Spleen (tissue), 11 donors: ENCODE measurements around the gene DPYSL5. TPM values are rescaled to one million over a fixed set of nuclear protein-coding genes. Genes with fewer than 3 reads are reported as not detected.

Experiments used
- DNase-seq: peaks from one replicate; pipeline ENCODE4 v3.0.0-alpha.2; 2020
- H3K27ac ChIP-seq, 8 donors: fragments of 200-600 bp; sonication (generic) in 7 of 8; 1 replicate in 4 of 8; 2 replicates in 4 of 8; pipeline versions ENCODE4 v1.5.0 to v1.8.0; 2016 to 2021; ENCODE audit warnings: inconsistent platforms in 4 of 8, mild to moderate bottlenecking in 4 of 8, moderate library complexity in 1 of 8
- H3K27me3 ChIP-seq, 7 donors: fragments of 200-600 bp; sonication (generic) in 6 of 7; replicated peaks in 1 of 7; 1 replicate in 4 of 7; 2 replicates in 3 of 7; pipeline versions ENCODE4 v1.5.0 to v1.8.0; 2016 to 2021; ENCODE audit warnings: inconsistent platforms in 3 of 7, mild to moderate bottlenecking in 1 of 7
- H3K36me3 ChIP-seq, 6 donors: fragments of 200-600 bp; sonication (generic) in 5 of 6; 1 replicate in 4 of 6; 2 replicates in 2 of 6; pipeline versions ENCODE4 v1.5.0 to v1.8.0; 2016 to 2021; ENCODE audit warnings: inconsistent platforms in 2 of 6
- H3K4me1 ChIP-seq, 6 donors: fragments of 200-600 bp; sonication (generic) in 5 of 6; 1 replicate in 3 of 6; 2 replicates in 3 of 6; pipeline versions ENCODE4 v1.5.0 to v1.8.0; 2016 to 2021; ENCODE audit warnings: inconsistent platforms in 3 of 6
- H3K4me3 ChIP-seq, 8 donors: fragments of 200-600 bp; sonication (generic) in 7 of 8; 1 replicate in 4 of 8; 2 replicates in 4 of 8; pipeline versions ENCODE4 v1.5.0 to v1.8.0; 2016 to 2021; ENCODE audit warnings: inconsistent platforms in 4 of 8, mild to moderate bottlenecking in 4 of 8, moderate library complexity in 2 of 8
- H3K9me3 ChIP-seq, 8 donors: fragments of 200-600 bp; sonication (generic) in 7 of 8; 1 replicate in 4 of 8; 2 replicates in 4 of 8; pipeline versions ENCODE4 v1.5.0 to v1.8.0; 2016 to 2021; ENCODE audit warnings: inconsistent platforms in 4 of 8
- POLR2A ChIP-seq, 3 donors: fragments of 450-650 bp; IDR thresholded peaks; one replicate each; pipeline ENCODE4 v1.5.1; 2017; ENCODE audit warnings: antibody characterized with exemption in 3 of 3, mild to moderate bottlenecking in 1 of 3
- POLR2AphosphoS5 ChIP-seq, 3 donors: sonication (generic); formaldehyde crosslinking; IDR thresholded peaks; one replicate each; pipeline ENCODE4 v1.5.1; 2017; ENCODE audit warnings: antibody characterized with exemption in 3 of 3
- WGBS, 5 donors: extraction: QIAGEN DNeasy Blood & Tissue Kit in 3 of 5; methylation state at CpG; one replicate each; pipeline versions ENCODE4 v1.1.5 to v1.1.7; 2013 to 2018; 5-methylcytosine and 5-hydroxymethylcytosine counted together
- intact Hi-C: fragments of 100-400 bp; cut with DNase I; formaldehyde crosslinking; loops from one replicate; pipeline ENCODE4 v1.15.0; 2023; ENCODE audit warnings: low total_unique reads
- polyA plus RNA-seq, 3 donors: library from polyadenylated mRNA; stranded (reverse); fragments of 200-250 nt; gene quantifications; one replicate each; pipeline ENCODE4 v1.2.1, GENCODE V29; 2013
- total RNA-seq, 7 donors: library from RNA; depleted of rRNA in 3 of 7; stranded (reverse); fragments of >200 nt in 3 of 7; fragmentation: NEBNext Ultra II Directional in 4 of 7; extraction: Animal tissue kit (Norgen Biotek cat#: 25700) in 4 of 7; gene quantifications; one replicate each; pipeline versions ENCODE4 v1.1.0 to v1.2.1, GENCODE V29; 2016 to 2021
- TF ChIP-seq, protein P1 (sequence below), 11 experiments: fragments of 200-600 bp in 7 of 11; fragments of 450-650 bp in 4 of 11; sonication (generic) in 4 of 11; IDR thresholded peaks in 8 of 11; conservative IDR thresholded peaks in 3 of 11; 1 replicate in 7 of 11; 2 replicates in 4 of 11; pipeline versions ENCODE4 v1.4.0 to v1.8.0; 2016 to 2021; ENCODE audit warnings: antibody characterized with exemption in 11 of 11, inconsistent platforms in 4 of 11, mild to moderate bottlenecking in 1 of 11
- donor health status: healthy with polysubstance abuse.
- donor health status: DM: no; HTN: no; CAD: no; lungs with moderate emphysema.
- donor health status: DM: no; HTN: no; CAD: no.
- donor health status: Bipolar disorder and iron deficiency.
- donor health status: healthy.
- donor health status: DM: no; HTN: no; CAD: no.
- donor health status: DM: yes; HTN: yes; CAD: no.

Gene DPYSL5
- total and polyA plus RNA-seq, 10 donors, result 0.02 to 0.07 (median 0.02) TPM; not detected in 7

DNA sequence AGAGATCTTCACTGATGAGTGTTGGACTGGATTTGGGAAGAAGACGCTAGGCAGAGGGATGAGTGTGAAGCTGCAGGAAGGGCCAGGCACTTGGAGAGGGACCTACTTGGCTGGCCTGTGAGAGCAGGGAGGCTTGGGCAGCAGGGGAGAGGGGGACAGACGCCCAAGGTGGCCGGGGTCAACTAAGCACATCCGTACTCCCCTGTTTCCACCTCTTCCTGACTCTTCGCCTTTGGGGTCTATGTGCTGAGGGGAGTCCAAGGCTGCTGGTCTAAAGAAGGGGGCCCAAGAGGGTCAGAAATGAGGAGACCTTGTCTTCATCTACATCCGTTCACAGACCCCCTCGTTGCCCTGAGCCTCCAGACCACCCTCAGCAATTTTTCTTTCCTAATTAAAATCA lies 16.7 kb downstream of the DPYSL5 start:
- no peak overlapping the region for H3K4me3 ChIP-seq
- no peak overlapping the region for H3K27ac ChIP-seq
- no peaks in the 10 kb centered on the region for H3K9me3 ChIP-seq
- intact Hi-C loops, result no loop called here
- H3K4me1 ChIP-seq, result no peaks in the 10 kb centered on the region
- TF ChIP-seq POLR2A (IDR thresholded peaks at IDR 0.05) (no peak), POLR2AphosphoS5 (IDR thresholded peaks at IDR 0.05) (no peak)
- TF ChIP-seq, protein P1, sequence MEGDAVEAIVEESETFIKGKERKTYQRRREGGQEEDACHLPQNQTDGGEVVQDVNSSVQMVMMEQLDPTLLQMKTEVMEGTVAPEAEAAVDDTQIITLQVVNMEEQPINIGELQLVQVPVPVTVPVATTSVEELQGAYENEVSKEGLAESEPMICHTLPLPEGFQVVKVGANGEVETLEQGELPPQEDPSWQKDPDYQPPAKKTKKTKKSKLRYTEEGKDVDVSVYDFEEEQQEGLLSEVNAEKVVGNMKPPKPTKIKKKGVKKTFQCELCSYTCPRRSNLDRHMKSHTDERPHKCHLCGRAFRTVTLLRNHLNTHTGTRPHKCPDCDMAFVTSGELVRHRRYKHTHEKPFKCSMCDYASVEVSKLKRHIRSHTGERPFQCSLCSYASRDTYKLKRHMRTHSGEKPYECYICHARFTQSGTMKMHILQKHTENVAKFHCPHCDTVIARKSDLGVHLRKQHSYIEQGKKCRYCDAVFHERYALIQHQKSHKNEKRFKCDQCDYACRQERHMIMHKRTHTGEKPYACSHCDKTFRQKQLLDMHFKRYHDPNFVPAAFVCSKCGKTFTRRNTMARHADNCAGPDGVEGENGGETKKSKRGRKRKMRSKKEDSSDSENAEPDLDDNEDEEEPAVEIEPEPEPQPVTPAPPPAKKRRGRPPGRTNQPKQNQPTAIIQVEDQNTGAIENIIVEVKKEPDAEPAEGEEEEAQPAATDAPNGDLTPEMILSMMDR (IDR thresholded peaks at IDR 0.05 in 8 of 11, conservative IDR thresholded peaks at IDR 0.05 in 3 of 11), result no peak
- 79 to 88% (median 83%) methylated on average over 7 of the region's 7 CpGs for WGBS, 5 donors
- DNase-seq, result no peak
- H3K27me3 ChIP-seq, result peaks cover 0 to 27% (median 0%) of the 10 kb centered on the region in 7 donors
- no peaks in the 10 kb centered on the region for H3K36me3 ChIP-seq

DNA sequence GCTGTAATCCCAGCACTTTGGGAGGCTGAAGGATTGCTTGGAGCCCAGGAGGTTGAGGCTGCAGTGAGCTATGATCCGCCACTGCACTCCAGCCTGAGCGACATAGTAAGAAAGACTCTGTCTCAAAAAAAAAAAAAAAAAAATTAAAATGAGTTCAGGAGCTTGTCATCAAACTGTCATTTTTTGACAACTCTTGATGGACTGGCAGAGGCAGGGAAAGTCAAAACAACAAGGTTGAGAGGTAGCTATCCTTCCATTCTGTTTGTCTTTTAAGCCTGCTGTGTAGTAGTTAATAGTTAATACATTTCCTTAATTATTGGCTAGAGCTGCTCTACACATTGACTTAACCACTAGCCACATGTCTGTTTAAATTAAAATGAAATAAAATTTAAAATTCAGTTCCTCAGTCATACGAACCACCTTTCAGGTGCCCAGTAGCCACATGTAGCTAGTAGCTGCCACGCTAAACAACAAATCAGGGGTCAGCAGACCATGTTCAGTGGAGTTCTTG lies 22.7 kb downstream of the DPYSL5 start:
- no peak overlapping the region for H3K27ac ChIP-seq
- H3K4me3 ChIP-seq, result no peak overlapping the region
- H3K36me3 ChIP-seq, result no peaks in the 10 kb centered on the region
- H3K4me1 ChIP-seq, result no peaks in the 10 kb centered on the region
- TF ChIP-seq, protein P1 (IDR thresholded peaks at IDR 0.05 in 8 of 11, conservative IDR thresholded peaks at IDR 0.05 in 3 of 11), result no peak
- no peak for TF ChIP-seq POLR2A (IDR thresholded peaks at IDR 0.05)
- TF ChIP-seq POLR2AphosphoS5 (IDR thresholded peaks at IDR 0.05), result no peak
- H3K27me3 ChIP-seq, result peaks cover 0 to 27% (median 0%) of the 10 kb centered on the region in 7 donors
- H3K9me3 ChIP-seq, result no peaks in the 10 kb centered on the region
- intact Hi-C loops, result no loop called here
- WGBS, 5 donors, result 87 to 92% (median 90%) methylated on average over 4 of the region's 4 CpGs
- no peak for DNase-seq

DNA sequence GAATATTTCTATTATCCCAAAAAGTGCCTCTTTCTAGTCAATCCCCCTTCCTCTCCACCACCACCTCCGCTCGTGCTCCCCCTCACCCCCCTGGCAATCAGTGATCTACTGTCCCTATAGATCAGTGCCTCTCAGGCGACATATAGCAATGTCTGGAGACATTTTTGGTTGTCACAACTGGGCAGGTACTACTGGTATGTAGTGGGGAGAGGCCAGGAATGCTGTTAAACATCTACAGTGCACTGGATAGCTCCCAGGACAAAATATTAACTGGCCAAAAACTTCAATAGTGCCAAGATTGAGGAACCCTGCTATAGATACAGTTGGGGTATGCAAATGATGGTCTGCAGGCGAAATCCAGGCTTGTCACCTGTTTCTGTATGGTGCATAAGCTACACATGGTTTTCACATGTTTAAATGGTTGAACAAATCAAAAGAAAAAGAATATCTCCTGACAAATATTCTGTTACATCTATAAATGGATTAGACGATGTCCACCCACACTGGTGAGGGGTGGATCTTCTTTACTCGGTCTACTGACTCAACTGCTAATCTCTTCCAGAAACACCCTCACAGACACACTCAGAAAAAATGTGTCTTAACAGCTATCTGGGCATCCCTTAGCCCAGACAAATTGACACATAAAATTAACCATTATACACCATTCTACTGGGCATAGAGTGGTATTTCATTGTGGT lies 25.5 kb downstream of the DPYSL5 start:
- Histone ChIP-seq H3K4me1 (no peaks in the 10 kb centered on the region), H3K27ac (no peak overlapping the region), H3K36me3 (no peaks in the 10 kb centered on the region), H3K4me3 (no peak overlapping the region), H3K9me3 (no peaks in the 10 kb centered on the region), H3K27me3 (peaks cover 0 to 27% (median 2%) of the 10 kb centered on the region in 7 donors)
- no peak for DNase-seq
- WGBS, 5 donors, result 72 to 88% (median 82%) methylated on average over 6 of the region's 6 CpGs
- TF ChIP-seq, protein P1 (IDR thresholded peaks at IDR 0.05 in 8 of 11, conservative IDR thresholded peaks at IDR 0.05 in 3 of 11), result no peak
- TF ChIP-seq POLR2A (IDR thresholded peaks at IDR 0.05), result no peak
- no peak for TF ChIP-seq POLR2AphosphoS5 (IDR thresholded peaks at IDR 0.05)
- intact Hi-C loops, result no loop called here

DNA sequence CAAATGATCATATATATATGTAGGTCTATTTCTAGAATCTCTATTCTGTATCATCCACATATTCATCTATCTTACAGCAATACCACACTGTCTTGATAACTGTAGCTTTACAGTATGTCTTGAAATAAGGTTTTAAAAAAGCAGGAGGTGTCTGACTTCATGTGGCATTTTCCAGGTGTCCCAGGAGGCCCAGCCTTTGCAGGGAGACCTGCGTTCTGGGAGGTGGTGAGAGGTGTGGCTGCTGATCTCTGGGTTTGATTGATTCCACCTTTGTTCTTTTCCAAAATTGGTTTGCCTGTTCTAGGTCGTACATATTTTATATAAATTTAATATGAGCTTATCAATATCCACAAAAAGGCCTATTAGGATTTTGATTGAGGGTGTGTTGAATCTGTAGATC lies 26.6 kb downstream of the DPYSL5 start:
- no peak overlapping the region for H3K27ac ChIP-seq
- TF ChIP-seq POLR2A (IDR thresholded peaks at IDR 0.05) (no peak), POLR2AphosphoS5 (IDR thresholded peaks at IDR 0.05) (no peak)
- TF ChIP-seq, protein P1 (IDR thresholded peaks at IDR 0.05 in 8 of 11, conservative IDR thresholded peaks at IDR 0.05 in 3 of 11), result no peak
- no peak overlapping the region for H3K4me3 ChIP-seq
- no peaks in the 10 kb centered on the region for H3K4me1 ChIP-seq
- intact Hi-C loops, result no loop called here
- no peaks in the 10 kb centered on the region for H3K36me3 ChIP-seq
- H3K9me3 ChIP-seq, result no peaks in the 10 kb centered on the region
- 72 to 85% (median 83%) methylated on average over 2 of the region's 2 CpGs for WGBS, 5 donors
- H3K27me3 ChIP-seq, result peaks cover 0 to 22% (median 2%) of the 10 kb centered on the region in 7 donors
- no peak for DNase-seq
